WERI-Rb-1 (cell line): ENCODE results near the gene MAML3.

Source experiments
- DNase-seq: peaks from one replicate; pipeline ENCODE4 v3.0.0-alpha.2; 2020
- H3K27ac ChIP-seq: fragments of 250-450 bp; sonication (Bioruptor Pico); 2 replicates; pipeline ENCODE4 v1.5.1; 2020; ENCODE audit warnings: mild to moderate bottlenecking, moderate library complexity
- H3K27me3 ChIP-seq: fragments of 250-450 bp; sonication (Bioruptor Pico); 2 replicates; pipeline ENCODE4 v1.5.1; 2021; ENCODE audit warnings: mild to moderate bottlenecking, low read depth, moderate library complexity; ENCODE audit not compliant: insufficient read depth, severe bottlenecking
- H3K36me3 ChIP-seq: fragments of 250-450 bp; sonication (Bioruptor Pico); 2 replicates; pipeline ENCODE4 v1.5.1; 2020; ENCODE audit warnings: mild to moderate bottlenecking, moderate library complexity
- H3K4me3 ChIP-seq: 2 replicates; pipeline ENCODE4 v1.5.1; 2011; ENCODE audit warnings: low read depth, mild to moderate bottlenecking, control low read depth, low read length
- H3K9me3 ChIP-seq: fragments of 250-450 bp; sonication (Bioruptor Pico); 2 replicates; pipeline ENCODE4 v1.5.1; 2021; ENCODE audit warnings: mild to moderate bottlenecking, moderate library complexity; ENCODE audit not compliant: severe bottlenecking
- TF ChIP-seq, protein P1 (sequence below): IDR thresholded peaks from 2 replicates; pipeline ENCODE4 v1.5.1; 2011; ENCODE audit warnings: low read depth, mild to moderate bottlenecking, control low read depth, inconsistent platforms, low read length

Gene MAML3

DNA sequence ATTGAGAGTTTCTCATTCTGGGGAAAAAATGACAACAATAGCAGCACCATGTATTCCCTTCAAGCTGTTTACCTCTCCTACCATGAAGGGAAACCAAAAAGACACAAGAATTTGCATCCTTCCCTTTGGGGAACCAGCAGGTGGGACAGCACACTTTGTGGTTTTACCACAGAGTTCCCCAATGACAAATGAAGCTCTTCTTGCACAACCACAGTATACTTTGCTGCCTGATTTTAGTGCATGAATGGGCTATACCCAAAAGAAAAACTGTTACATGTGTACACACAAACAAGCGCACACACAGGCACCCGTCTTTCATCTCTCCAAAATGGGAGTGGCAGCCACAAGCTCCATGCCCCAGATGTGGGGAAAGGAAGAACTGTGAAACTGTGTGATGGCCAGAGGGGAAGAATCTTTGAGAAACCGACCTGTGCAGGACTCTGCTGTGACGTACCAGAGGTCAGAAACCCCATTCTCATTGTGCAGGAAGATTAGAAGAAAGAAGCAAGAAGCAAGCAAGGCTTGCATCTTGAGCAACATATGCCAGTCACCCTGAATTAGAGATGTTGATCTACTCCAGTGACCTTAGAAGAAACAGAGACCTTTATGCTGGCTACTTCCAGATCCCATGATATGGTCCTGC is 2.7 kb upstream of the MAML3 start:
- H3K9me3 ChIP-seq = no peaks in the 10 kb centered on the region
- H3K27me3 ChIP-seq = no peaks in the 10 kb centered on the region
- no peak overlapping the region for H3K4me3 ChIP-seq
- no peak for DNase-seq
- no peak overlapping the region for H3K27ac ChIP-seq
- TF ChIP-seq, protein P1, sequence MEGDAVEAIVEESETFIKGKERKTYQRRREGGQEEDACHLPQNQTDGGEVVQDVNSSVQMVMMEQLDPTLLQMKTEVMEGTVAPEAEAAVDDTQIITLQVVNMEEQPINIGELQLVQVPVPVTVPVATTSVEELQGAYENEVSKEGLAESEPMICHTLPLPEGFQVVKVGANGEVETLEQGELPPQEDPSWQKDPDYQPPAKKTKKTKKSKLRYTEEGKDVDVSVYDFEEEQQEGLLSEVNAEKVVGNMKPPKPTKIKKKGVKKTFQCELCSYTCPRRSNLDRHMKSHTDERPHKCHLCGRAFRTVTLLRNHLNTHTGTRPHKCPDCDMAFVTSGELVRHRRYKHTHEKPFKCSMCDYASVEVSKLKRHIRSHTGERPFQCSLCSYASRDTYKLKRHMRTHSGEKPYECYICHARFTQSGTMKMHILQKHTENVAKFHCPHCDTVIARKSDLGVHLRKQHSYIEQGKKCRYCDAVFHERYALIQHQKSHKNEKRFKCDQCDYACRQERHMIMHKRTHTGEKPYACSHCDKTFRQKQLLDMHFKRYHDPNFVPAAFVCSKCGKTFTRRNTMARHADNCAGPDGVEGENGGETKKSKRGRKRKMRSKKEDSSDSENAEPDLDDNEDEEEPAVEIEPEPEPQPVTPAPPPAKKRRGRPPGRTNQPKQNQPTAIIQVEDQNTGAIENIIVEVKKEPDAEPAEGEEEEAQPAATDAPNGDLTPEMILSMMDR = no peak
- H3K36me3 ChIP-seq = no peaks in the 10 kb centered on the region

DNA sequence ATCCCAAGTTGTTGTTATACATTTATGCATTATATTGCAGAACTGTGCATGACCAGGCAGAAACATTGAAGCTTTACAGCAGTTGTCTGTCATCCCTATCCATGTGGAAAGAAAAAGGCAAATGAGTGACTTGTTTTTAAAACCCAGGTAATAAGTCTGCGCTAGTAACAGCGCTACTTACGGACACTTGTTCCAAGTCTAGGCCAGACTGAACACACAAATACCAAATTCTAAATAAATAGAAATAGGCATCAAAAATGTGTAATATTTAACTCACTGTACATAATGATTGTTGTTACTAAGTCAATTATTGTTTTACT is 548 bp upstream of the MAML3 start:
- Histone ChIP-seq H3K4me3 (peak overlapping the region; percentile 98), H3K9me3 (no peaks in the 10 kb centered on the region), H3K27ac (peak overlapping the region; percentile 98), H3K27me3 (no peaks in the 10 kb centered on the region), H3K36me3 (peaks cover 4% of the 10 kb centered on the region; the same call in 1 of the 2 replicates)
- TF ChIP-seq, protein P1 = no peak
- no peak for DNase-seq

DNA sequence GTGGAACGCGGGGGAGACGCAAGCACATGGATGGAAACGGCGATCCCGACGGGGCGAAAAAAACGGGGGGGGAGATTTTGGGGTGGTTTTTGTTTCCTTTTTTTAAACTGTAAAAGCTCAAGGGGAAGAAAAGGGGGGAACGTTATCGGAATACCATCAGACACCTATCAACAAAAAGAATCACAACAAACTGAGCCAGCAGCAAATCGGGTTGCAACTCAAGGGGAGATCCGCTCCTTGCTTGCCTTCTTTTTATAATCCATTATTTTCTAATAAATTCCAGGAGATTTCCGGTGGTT is 616 bp downstream of the MAML3 start:
- TF ChIP-seq, protein P1 = no peak

DNA sequence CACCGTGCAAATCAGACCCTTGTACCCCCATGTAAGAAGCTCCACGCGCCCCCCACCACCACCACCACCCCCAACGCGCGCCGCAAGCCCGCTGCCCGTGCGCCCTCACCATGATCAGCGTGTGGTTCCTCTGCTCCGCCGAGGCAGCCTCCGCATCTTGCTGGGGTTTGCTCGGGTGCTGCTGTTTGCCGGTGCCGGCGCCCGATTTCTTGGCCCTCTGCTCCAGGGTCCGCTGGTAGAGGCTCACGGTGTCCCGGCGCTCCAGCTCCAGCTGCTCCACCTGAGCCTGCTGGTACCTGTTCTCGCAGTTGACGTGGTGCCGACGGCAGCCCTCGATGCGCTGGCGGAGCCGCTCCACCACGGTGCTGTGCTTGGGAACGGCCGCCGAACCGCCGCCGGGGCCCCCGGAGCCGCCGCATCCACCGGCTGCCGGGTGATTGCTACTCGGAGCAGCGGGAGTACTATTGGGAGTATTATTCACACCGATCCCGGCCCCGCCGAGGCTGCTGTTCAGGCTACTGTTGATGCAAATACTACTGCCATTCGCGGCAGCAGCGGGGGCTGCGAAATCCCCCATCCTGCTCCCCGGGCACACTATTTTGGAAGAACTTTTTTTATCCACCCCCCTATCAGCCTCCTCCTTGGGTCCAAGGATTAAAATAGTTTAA is 1.1 kb downstream of the MAML3 start:
- TF ChIP-seq, protein P1 = no peak
- peak; percentile 55 for DNase-seq
- Histone ChIP-seq H3K27me3 (no peaks in the 10 kb centered on the region), H3K27ac (peak overlapping the region; percentile 98), H3K9me3 (no peaks in the 10 kb centered on the region), H3K4me3 (peak overlapping the region; percentile 98), H3K36me3 (peaks cover 4% of the 10 kb centered on the region; the same call in 1 of the 2 replicates)

More for the DNA sequence above, 616 bp downstream of the MAML3 start:
- no peak for DNase-seq
- peak overlapping the region; percentile 98 for H3K27ac ChIP-seq
- H3K9me3 ChIP-seq = no peaks in the 10 kb centered on the region
- peak overlapping the region; percentile 98 for H3K4me3 ChIP-seq
- peaks cover 4% of the 10 kb centered on the region; the same call in 1 of the 2 replicates for H3K36me3 ChIP-seq
- no peaks in the 10 kb centered on the region for H3K27me3 ChIP-seq

DNA sequence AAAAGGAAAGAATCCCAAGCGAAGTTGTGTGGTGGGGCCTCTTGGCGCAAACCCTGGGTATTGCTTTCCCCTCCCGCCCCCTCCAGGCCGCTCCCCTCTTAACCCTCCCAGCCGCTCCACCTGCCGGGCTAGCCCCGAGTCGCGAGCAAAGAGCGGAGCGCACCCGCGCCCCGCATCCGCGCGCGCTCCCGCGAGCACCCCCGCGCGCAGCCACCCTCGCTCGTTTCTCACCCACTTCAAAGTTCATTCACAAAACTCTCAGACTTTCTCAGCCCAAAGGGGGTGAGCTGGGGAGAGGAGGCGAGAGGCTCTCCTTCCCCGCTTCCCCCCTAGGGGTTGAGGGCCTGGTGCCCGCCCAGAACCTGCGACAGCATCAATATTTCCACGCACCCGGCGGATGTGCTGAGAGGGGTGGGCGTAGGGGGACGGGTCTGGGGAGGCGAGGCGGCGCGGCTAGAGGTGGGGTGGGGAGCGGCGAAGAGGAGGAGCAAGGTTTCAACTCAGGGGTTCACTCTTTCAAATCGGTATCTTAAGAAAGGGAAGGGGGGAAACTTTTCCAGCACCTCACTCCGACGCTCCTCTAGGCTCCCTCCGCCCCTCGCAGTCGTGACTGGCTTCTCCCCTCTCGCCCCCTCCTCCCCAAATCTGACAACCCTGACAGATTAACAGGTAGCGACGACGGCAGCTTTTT is 1.8 kb downstream of the MAML3 start:
- Histone ChIP-seq H3K27me3 (no peaks in the 10 kb centered on the region), H3K9me3 (no peaks in the 10 kb centered on the region), H3K27ac (peak overlapping the region; percentile 98), H3K36me3 (peaks cover 4% of the 10 kb centered on the region; the same call in 1 of the 2 replicates), H3K4me3 (peak overlapping the region; percentile 98)
- DNase-seq = peak; percentile 90
- TF ChIP-seq, protein P1 = peak; percentile 35
